SK-N-SH treated with all-trans-retinoic acid at 6 μM for 48 hours (cell line): ENCODE data around the gene ANKRD33B.

Experiments used
- ARNTL ChIP-seq: fragments of 450-650 bp; formaldehyde crosslinking; IDR thresholded peaks from 2 replicates; pipeline ENCODE4 v1.5.0; 2020; ENCODE audit warnings: low read depth, mild to moderate bottlenecking, moderate library complexity, borderline replicate concordance
- BACH2 ChIP-seq: fragments of 250-450 bp; sonication (Bioruptor Pico); IDR thresholded peaks from 2 replicates; pipeline ENCODE4 v1.9.0; 2021; ENCODE audit warnings: mild to moderate bottlenecking, borderline replicate concordance
- CREB5 ChIP-seq: fragments of 250-450 bp; sonication (Bioruptor Pico); IDR thresholded peaks from 2 replicates; pipeline ENCODE4 v1.5.1; 2020; ENCODE audit warnings: low read depth, mild to moderate bottlenecking, moderate library complexity
- CSDC2 ChIP-seq: fragments of 250-450 bp; sonication (Bioruptor Pico); IDR thresholded peaks from 2 replicates; pipeline ENCODE4 v1.5.0; 2020; ENCODE audit warnings: mild to moderate bottlenecking, moderate library complexity
- ISL1 ChIP-seq: fragments of 250-450 bp; sonication (Bioruptor Pico); IDR thresholded peaks from 2 replicates; pipeline ENCODE4 v2.1.2; 2022; ENCODE audit warnings: mild to moderate bottlenecking, moderate library complexity
- OSR1 ChIP-seq: fragments of 250-450 bp; sonication (Bioruptor Pico); IDR thresholded peaks from 2 replicates; pipeline ENCODE4 v1.8.0; 2022; ENCODE audit warnings: moderate library complexity, mild to moderate bottlenecking, inconsistent platforms
- PATZ1 ChIP-seq: fragments of 250-450 bp; sonication (Bioruptor Pico); IDR thresholded peaks from 2 replicates; pipeline ENCODE4 v1.8.0; 2020; ENCODE audit warnings: mild to moderate bottlenecking, moderate library complexity, borderline replicate concordance
- RARB ChIP-seq: fragments of 250-450 bp; sonication (Bioruptor Pico); IDR thresholded peaks from 2 replicates; pipeline ENCODE4 v1.8.0; 2021; ENCODE audit warnings: mild to moderate bottlenecking, moderate library complexity
- TCF4 ChIP-seq: fragments of 250-450 bp; sonication (Bioruptor Pico); IDR thresholded peaks from 2 replicates; pipeline ENCODE4 v1.8.0; 2021; ENCODE audit warnings: mild to moderate bottlenecking, moderate library complexity, borderline replicate concordance
- ZFP3 ChIP-seq: fragments of 250-450 bp; sonication (Bioruptor Pico); IDR thresholded peaks from 2 replicates; pipeline ENCODE4 v1.5.0; 2020; ENCODE audit warnings: mild to moderate bottlenecking, moderate library complexity
- ZNF565 ChIP-seq: fragments of 450-650 bp; formaldehyde crosslinking; conservative IDR thresholded peaks from 2 replicates; pipeline ENCODE4 v1.5.0; 2020; ENCODE audit warnings: low read depth, mild to moderate bottlenecking, moderate library complexity

GRCh38 chr5:10580531-10581423, 16.9 kb downstream of the ANKRD33B start:
- no peak for TF ChIP-seq OSR1 (CRISPR knock-in tag)
- TF ChIP-seq CREB5 (CRISPR knock-in tag): no peak
- no peak for TF ChIP-seq PATZ1 (CRISPR knock-in tag)
- no peak for TF ChIP-seq ZNF565 (CRISPR knock-in tag)
- no peak for TF ChIP-seq TCF4 (CRISPR knock-in tag)
- TF ChIP-seq RARB (CRISPR knock-in tag): no peak
- no peak for TF ChIP-seq ISL1 (CRISPR knock-in tag)
- TF ChIP-seq ARNTL (CRISPR knock-in tag): no peak
- TF ChIP-seq CSDC2 (CRISPR knock-in tag): no peak
- no peak for TF ChIP-seq ZFP3 (CRISPR knock-in tag)
- TF ChIP-seq BACH2 (CRISPR knock-in tag): no peak
